ENCODE measurements around the gene JARID2. TPM values are rescaled to one million over a fixed set of nuclear protein-coding genes. Genes with fewer than 3 reads are reported as not detected.

JARID2 gene
- total RNA-seq, 1 experiment from 2014 or later: 23.6 TPM

DNA sequence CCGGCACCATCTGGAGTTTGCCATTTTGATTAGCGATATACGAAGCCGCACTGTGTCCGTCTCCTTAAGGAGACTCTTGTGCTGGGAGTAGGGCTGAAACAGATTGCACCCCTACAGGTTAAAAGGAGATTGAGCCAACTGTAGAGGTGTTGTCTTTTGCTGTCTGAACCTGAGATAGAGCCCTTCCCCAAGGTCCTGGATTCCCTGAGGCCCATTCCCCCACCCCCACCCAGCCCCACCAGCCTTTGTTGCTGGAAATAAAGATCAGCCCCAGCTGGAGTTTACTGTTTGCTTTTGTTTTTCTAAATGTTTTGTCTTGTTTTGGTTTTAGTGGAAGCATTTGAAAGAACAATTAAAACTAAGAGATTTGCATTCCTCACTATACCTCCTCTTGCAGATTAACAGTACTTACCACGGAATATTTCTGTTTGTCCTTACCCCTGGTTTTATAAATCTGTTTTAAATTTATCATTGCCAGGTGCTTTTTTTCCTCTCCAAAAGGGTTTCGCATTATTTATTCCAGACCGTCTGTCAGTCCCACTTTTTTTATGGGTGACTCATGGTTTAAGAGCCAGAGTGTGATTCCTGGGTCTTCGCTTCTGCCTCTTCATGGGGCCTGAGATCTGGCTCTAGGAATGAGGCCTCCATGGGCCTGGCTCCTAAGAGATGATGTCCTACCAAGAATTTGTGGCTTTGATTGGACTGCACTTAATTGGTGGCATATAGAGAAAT is 247.7 kb downstream of the JARID2 start:
- Histone ChIP-seq H4K20me1 (ENCODE audit: insufficient read depth) (no peaks in the 10 kb centered on the region), H3K4me1 (ENCODE audit: control insufficient read depth in 1 of 2, insufficient read depth in 2 of 2, low read length in 2 of 2) (peaks cover 0 to 2% of the 10 kb centered on the region in 2 experiments; a peak in 1 of 4 replicates), H3K9me2 (ENCODE audit: insufficient read depth) (no peaks in the 10 kb centered on the region), H3K79me2 (ENCODE audit: insufficient read depth, low read length) (no peaks in the 10 kb centered on the region; the same call in 1 of the 2 replicates), H3K4me3 (replicated peaks in 1 of 2; ENCODE audit: low read depth in 1 of 2, low read length in 2 of 2) (no peak overlapping the region), H3K27ac (ENCODE audit: low read depth, low read length) (no peak overlapping the region), H3K9ac (ENCODE audit: low read length) (no peak overlapping the region), H2AFZ (ENCODE audit: low read depth, low read length, poor library complexity, severe bottlenecking) (no peak overlapping the region), H3K9me3 (ENCODE audit: control insufficient read depth in 1 of 2, insufficient read depth in 1 of 2, low read depth in 1 of 2, low read length in 2 of 2) (no peaks in the 10 kb centered on the region), H3K27me3 (ENCODE audit: insufficient read depth, low read length) (no peaks in the 10 kb centered on the region), H3K36me3 (ENCODE audit: control insufficient read depth in 1 of 2, insufficient read depth in 2 of 2, low read length in 2 of 2) (no peaks in the 10 kb centered on the region), H3K4me2 (ENCODE audit: low read length) (no peak overlapping the region)
- TF ChIP-seq EZH2 (IDR thresholded peaks at IDR 0.05): no peak
- TF ChIP-seq CEBPB (IDR thresholded peaks at IDR 0.05; ENCODE audit: low read depth): no peak
- no peak for TF ChIP-seq JUND (IDR thresholded peaks at IDR 0.05)
- TF ChIP-seq POLR2A (IDR thresholded peaks at IDR 0.05; ENCODE audit: borderline replicate concordance, extremely low read depth, insufficient read depth, insufficient read length): no peak
- no peak for TF ChIP-seq TCF7L2 (IDR thresholded peaks at IDR 0.05; ENCODE audit: borderline replicate concordance, extremely low read depth, insufficient read depth, insufficient read length)
- no peak for TF ChIP-seq SRF (IDR thresholded peaks at IDR 0.05; ENCODE audit: low read depth)
- TF ChIP-seq ZFX (IDR thresholded peaks at IDR 0.05): no peak
- no peak for TF ChIP-seq RAD21 (IDR thresholded peaks at IDR 0.05; ENCODE audit: low read depth)
- TF ChIP-seq, protein P1, sequence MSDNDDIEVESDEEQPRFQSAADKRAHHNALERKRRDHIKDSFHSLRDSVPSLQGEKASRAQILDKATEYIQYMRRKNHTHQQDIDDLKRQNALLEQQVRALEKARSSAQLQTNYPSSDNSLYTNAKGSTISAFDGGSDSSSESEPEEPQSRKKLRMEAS (IDR thresholded peaks at IDR 0.05): no peak
- TF ChIP-seq CBX3 (IDR thresholded peaks at IDR 0.05; ENCODE audit: low read depth): no peak
- no peak for TF ChIP-seq EZH2phosphoT487 (IDR thresholded peaks at IDR 0.05; ENCODE audit: borderline replicate concordance)
- TF ChIP-seq ZNF274 (IDR thresholded peaks at IDR 0.05; ENCODE audit: low read depth, low read length): no peak
- TF ChIP-seq POLR2AphosphoS5 (IDR thresholded peaks at IDR 0.05; ENCODE audit: low read depth, low read length): no peak
- no peak for TF ChIP-seq ELF1 (IDR thresholded peaks at IDR 0.05; ENCODE audit: borderline replicate concordance, low read depth)
- TF ChIP-seq, protein P2, sequence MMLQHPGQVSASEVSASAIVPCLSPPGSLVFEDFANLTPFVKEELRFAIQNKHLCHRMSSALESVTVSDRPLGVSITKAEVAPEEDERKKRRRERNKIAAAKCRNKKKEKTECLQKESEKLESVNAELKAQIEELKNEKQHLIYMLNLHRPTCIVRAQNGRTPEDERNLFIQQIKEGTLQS (IDR thresholded peaks at IDR 0.05): no peak
- TF ChIP-seq FOSL1 (IDR thresholded peaks at IDR 0.05; ENCODE audit: low read depth): no peak
- POLR2A ChIA-PET: no interaction called here
- intact Hi-C loops (cut with micrococcal nuclease): loop anchor here (5.0 kb wide), 1 partner anchor 246 kb away; the partner anchor contains the start of gene JARID2
- RAD21 ChIA-PET (ENCODE audit: low non-redundant PET in 1 of 2, low total read pairs in 2 of 2, uncharacterized antibody in 2 of 2, unreplicated experiment in 2 of 2): no interaction called here
- CTCF ChIA-PET: no interaction called here
- DNase-seq (ENCODE audit: low read depth, low spot score) (no peak), ATAC-seq (no peak)
- no TSS peak for BruUV-seq (replicated peaks)
